HepG2 (cell line): ENCODE measurements around the gene ARAP1.
A peak's percentile ranks its signal among the peaks of the same experiment; 100 is the strongest.

Experiments
- CCAR2 ChIP-seq: fragments of 200-400 bp; formaldehyde crosslinking; optimal IDR thresholded peaks from 2 replicates; pipeline ENCODE3; 2018; ENCODE audit warnings: low read depth, mild to moderate bottlenecking, low read length, moderate library complexity
- ESRRA ChIP-seq: sonication (generic); formaldehyde crosslinking; IDR thresholded peaks from 2 replicates; pipeline ENCODE4 v1.5.1; 2020; ENCODE audit warnings: mild to moderate bottlenecking, low read depth, missing genetic modification reagents
- HIVEP1 ChIP-seq: sonication (generic); formaldehyde crosslinking; IDR thresholded peaks from 2 replicates; pipeline ENCODE4 v1.4.0; 2020; ENCODE audit warnings: mild to moderate bottlenecking, missing genetic modification reagents
- HOXA9 ChIP-seq: sonication (generic); formaldehyde crosslinking; IDR thresholded peaks from 2 replicates; pipeline ENCODE4 v1.8.1; 2022; ENCODE audit warnings: missing genetic modification reagents, mild to moderate bottlenecking, moderate library complexity, borderline replicate concordance
- KAT7 ChIP-seq: IDR thresholded peaks from 2 replicates; pipeline ENCODE4 v1.6.1; 2018; ENCODE audit warnings: borderline replicate concordance, missing compliant biosample characterization
- POLR2A ChIP-seq, 2 experiments: IDR thresholded peaks; 2 replicates each; pipeline ENCODE4 v1.6.1; 2011; ENCODE audit warnings: low read depth in 2 of 2, low read length in 2 of 2, mild to moderate bottlenecking in 1 of 2, moderate library complexity in 1 of 2; ENCODE audit not compliant: insufficient read depth in 1 of 2
- SNAPC4 ChIP-seq: sonication (generic); formaldehyde crosslinking; IDR thresholded peaks from 2 replicates; pipeline ENCODE4 v1.4.0; 2020; ENCODE audit warnings: mild to moderate bottlenecking, missing genetic modification reagents
- SUZ12 ChIP-seq: fragments of 150-350 bp; IDR thresholded peaks from 2 replicates; pipeline ENCODE4 v1.6.1; 2014; ENCODE audit warnings: low read depth, low read length
- ZBTB49 ChIP-seq: sonication (generic); formaldehyde crosslinking; IDR thresholded peaks from 2 replicates; pipeline ENCODE4 v1.4.0; 2020; ENCODE audit warnings: missing genetic modification reagents, borderline replicate concordance
- ZNF441 ChIP-seq: sonication (generic); formaldehyde crosslinking; IDR thresholded peaks from 2 replicates; pipeline ENCODE4 v1.7.0; 2021; ENCODE audit warnings: missing genetic modification reagents, borderline replicate concordance
- ZNF629 ChIP-seq: sonication (generic); formaldehyde crosslinking; conservative IDR thresholded peaks from 2 replicates; pipeline ENCODE4 v1.5.0; 2020; ENCODE audit warnings: missing genetic modification reagents
- ZNF766 ChIP-seq: sonication (generic); formaldehyde crosslinking; IDR thresholded peaks from 2 replicates; pipeline ENCODE4 v1.5.0; 2020; ENCODE audit warnings: missing genetic modification reagents, borderline replicate concordance
- TF ChIP-seq, protein P1 (sequence below): sonication (generic); formaldehyde crosslinking; IDR thresholded peaks from 2 replicates; pipeline ENCODE4 v1.5.0; 2020; ENCODE audit warnings: mild to moderate bottlenecking, missing genetic modification reagents, moderate library complexity
- TF ChIP-seq, protein P2 (sequence below): sonication (generic); formaldehyde crosslinking; IDR thresholded peaks from 2 replicates; pipeline ENCODE4 v1.4.0; 2020; ENCODE audit warnings: mild to moderate bottlenecking, low read depth, missing genetic modification reagents

DNA sequence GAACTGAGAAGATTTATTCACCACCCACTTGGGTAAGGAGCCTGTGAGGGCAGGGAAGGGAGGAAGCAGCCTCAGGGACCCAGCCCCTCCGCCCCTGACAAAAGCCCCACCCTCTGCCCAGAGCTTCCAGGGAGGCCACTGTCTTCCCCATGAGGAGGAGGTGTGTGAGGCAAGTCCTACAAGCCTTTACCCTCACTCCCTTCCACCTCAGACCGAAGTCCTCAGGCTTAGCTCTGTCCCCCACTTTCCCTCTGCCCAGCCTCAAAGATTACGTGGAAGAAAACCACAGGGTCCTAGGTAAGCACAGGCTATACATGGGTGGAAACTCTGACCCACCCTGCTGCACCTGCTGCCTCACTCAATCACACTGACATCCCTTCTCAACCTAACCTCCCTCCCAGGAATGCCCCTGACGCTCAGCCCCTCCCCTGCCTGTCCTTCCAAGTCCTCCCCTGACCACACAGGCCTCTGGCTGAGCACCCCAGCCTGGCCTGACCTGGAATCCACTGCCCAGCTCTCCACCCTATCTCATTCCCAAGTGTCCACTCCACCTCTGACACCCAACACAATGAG is 3.6 kb upstream of the ARAP1 start:
- TF ChIP-seq SNAPC4 (CRISPR knock-in tag): no peak
- TF ChIP-seq HIVEP1 (CRISPR knock-in tag): no peak
- TF ChIP-seq, protein P1, sequence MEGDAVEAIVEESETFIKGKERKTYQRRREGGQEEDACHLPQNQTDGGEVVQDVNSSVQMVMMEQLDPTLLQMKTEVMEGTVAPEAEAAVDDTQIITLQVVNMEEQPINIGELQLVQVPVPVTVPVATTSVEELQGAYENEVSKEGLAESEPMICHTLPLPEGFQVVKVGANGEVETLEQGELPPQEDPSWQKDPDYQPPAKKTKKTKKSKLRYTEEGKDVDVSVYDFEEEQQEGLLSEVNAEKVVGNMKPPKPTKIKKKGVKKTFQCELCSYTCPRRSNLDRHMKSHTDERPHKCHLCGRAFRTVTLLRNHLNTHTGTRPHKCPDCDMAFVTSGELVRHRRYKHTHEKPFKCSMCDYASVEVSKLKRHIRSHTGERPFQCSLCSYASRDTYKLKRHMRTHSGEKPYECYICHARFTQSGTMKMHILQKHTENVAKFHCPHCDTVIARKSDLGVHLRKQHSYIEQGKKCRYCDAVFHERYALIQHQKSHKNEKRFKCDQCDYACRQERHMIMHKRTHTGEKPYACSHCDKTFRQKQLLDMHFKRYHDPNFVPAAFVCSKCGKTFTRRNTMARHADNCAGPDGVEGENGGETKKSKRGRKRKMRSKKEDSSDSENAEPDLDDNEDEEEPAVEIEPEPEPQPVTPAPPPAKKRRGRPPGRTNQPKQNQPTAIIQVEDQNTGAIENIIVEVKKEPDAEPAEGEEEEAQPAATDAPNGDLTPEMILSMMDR: no peak
- TF ChIP-seq KAT7 (CRISPR knock-in tag): no peak
- TF ChIP-seq, protein P2, sequence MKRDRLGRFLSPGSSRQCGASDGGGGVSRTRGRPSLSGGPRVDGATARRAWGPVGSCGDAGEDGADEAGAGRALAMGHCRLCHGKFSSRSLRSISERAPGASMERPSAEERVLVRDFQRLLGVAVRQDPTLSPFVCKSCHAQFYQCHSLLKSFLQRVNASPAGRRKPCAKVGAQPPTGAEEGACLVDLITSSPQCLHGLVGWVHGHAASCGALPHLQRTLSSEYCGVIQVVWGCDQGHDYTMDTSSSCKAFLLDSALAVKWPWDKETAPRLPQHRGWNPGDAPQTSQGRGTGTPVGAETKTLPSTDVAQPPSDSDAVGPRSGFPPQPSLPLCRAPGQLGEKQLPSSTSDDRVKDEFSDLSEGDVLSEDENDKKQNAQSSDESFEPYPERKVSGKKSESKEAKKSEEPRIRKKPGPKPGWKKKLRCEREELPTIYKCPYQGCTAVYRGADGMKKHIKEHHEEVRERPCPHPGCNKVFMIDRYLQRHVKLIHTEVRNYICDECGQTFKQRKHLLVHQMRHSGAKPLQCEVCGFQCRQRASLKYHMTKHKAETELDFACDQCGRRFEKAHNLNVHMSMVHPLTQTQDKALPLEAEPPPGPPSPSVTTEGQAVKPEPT: no peak
- TF ChIP-seq POLR2A (IDR thresholded peaks at IDR 0.05; ENCODE audit: insufficient read depth in 1 of 2, low read depth in 2 of 2, low read length in 2 of 2): 0 out of 4 replicates have a peak, but pooled peaks of 1 of the 2 experiments have one; percentile 20
- no peak for TF ChIP-seq CCAR2
- TF ChIP-seq ZNF441: no peak
- no peak for TF ChIP-seq HOXA9
- no peak for TF ChIP-seq SUZ12
- TF ChIP-seq ZNF629: no peak
- no peak for TF ChIP-seq ZBTB49 (CRISPR knock-in tag)
- TF ChIP-seq ZNF766 (CRISPR knock-in tag): no peak
- TF ChIP-seq ESRRA (CRISPR knock-in tag): no peak
